Heart right ventricle (tissue), 16 donors: ENCODE data around the gene SLIT3. TPM values are rescaled to one million over a fixed set of nuclear protein-coding genes. Genes with fewer than 3 reads are reported as not detected.

Experiments
- ATAC-seq, 8 donors: fragments of 200-7000 bp; cut with Tn5 transposase; one replicate each; pipeline ENCODE4 v1.9.1; 2020; ENCODE audit warnings: mild to moderate bottlenecking in 8 of 8, moderate library complexity in 8 of 8, moderate number of reproducible peaks in 1 of 8
- DNase-seq, 2 donors: peaks; one replicate each; pipeline ENCODE4 v3.0.0-alpha.2; 2020
- H3K27ac ChIP-seq, 10 donors: fragments of 200-600 bp; sonication (generic) in 2 of 10; one replicate each; pipeline versions ENCODE4 v1.5.0 to v1.8.0; 2020 to 2022; ENCODE audit warnings: mild to moderate bottlenecking in 3 of 10
- H3K27me3 ChIP-seq, 7 donors: fragments of 200-600 bp; one replicate each; pipeline ENCODE4 v1.8.0; 2021 to 2022; ENCODE audit warnings: mild to moderate bottlenecking in 2 of 7
- H3K36me3 ChIP-seq, 9 donors: fragments of 200-600 bp; sonication (generic) in 1 of 9; one replicate each; pipeline versions ENCODE4 v1.5.0 to v1.8.0; 2020 to 2022; ENCODE audit warnings: mild to moderate bottlenecking in 2 of 9
- H3K4me1 ChIP-seq, 9 donors: fragments of 200-600 bp; sonication (generic) in 1 of 9; one replicate each; pipeline versions ENCODE4 v1.5.0 to v1.8.0; 2020 to 2022; ENCODE audit warnings: mild to moderate bottlenecking in 4 of 9
- H3K4me3 ChIP-seq, 10 donors: fragments of 200-600 bp; sonication (generic) in 2 of 10; one replicate each; pipeline versions ENCODE4 v1.5.0 to v1.8.0; 2020 to 2022; ENCODE audit warnings: mild to moderate bottlenecking in 7 of 10, moderate library complexity in 2 of 10
- H3K9me3 ChIP-seq, 11 donors: fragments of 200-600 bp in 10 of 11; sonication (generic) in 2 of 11; one replicate each; pipeline versions ENCODE4 v1.5.0 to v1.8.0; 2013 to 2022; ENCODE audit warnings: mild to moderate bottlenecking in 2 of 11, control low read depth in 1 of 11, moderate library complexity in 1 of 11
- WGBS, 2 donors: extraction: QIAGEN DNeasy Blood & Tissue Kit; methylation state at CpG; one replicate each; pipeline ENCODE4 v1.1.7; 2013; ENCODE audit warnings: inconsistent platforms in 1 of 2; 5-methylcytosine and 5-hydroxymethylcytosine counted together
- intact Hi-C, 10 donors: fragments of 100-400 bp; cut with DNase I; formaldehyde crosslinking; loops; one replicate each; pipeline versions ENCODE4 v1.11.1 to v1.14.2; 2022
- polyA plus RNA-seq, 2 donors: library from polyadenylated mRNA; stranded (reverse); fragments of 200-250 nt; gene quantifications; one replicate each; pipeline ENCODE4 v1.2.3, GENCODE V29; 2013
- total RNA-seq, 10 donors: library from RNA; stranded (reverse); fragmentation: NEBNext Ultra II Directional in 3 of 10; extraction: Animal tissue kit (Norgen Biotek cat#: 25700) in 3 of 10; gene quantifications; one replicate each; pipeline versions ENCODE4 v1.2.1 to v1.2.4, GENCODE V29; 2021 to 2023
- TF ChIP-seq, protein P1 (sequence below), 9 donors: fragments of 200-600 bp; sonication (generic) in 2 of 9; IDR thresholded peaks; one replicate each; pipeline versions ENCODE4 v1.5.0 to v1.8.0; 2021 to 2022; ENCODE audit warnings: antibody characterized with exemption in 9 of 9, mild to moderate bottlenecking in 5 of 9, moderate library complexity in 1 of 9
- donor health status: Arrhythmogenic right ventricular cardiomyopathy.
- donor health status: ischemic (EF 13 %, LVEDD 7.1; RV severe dilation, severe dysfunction).
- donor health status: healthy with polysubstance abuse.
- donor health status: DM: no; HTN: yes; CAD: no.
- donor health status: DM: no; HTN: no; CAD: no.
- donor health status: ischemic (EF 25% LVEDD 6.9; RV normal size, moderate dysfunction).
- donor health status: ischemic (EF 25% LVEDD 5.7; RV mildly dilated, moderate dysfunction).
- donor health status: healthy.
- donor health status: DM: yes; HTN: yes; CAD: no.
- donor health status: Ischemic cardiomyopathy.
- donor health status: ischemic (EF 35%, LVEDD 5.7; RV mildly dilated, moderate dysfunction).
- donor health status: nonischemic (EF 11% LVEDD 7.7; RV severe dilation, severe dysfunction).
- donor health status: DM: yes; HTN: yes; CAD: no.
- donor health status: PGD.
- donor health status: ischemic (EF 29% LVEDD 5.4; RV normal size, mild dysfunction).
- donor health status: nonischemic (EF 23%, LVEDD 6.1; RV moderate dilation, normal function).

SLIT3 gene
- total and polyA plus RNA-seq, 12 donors = 2.0 to 29.2 (median 12.1) TPM

DNA sequence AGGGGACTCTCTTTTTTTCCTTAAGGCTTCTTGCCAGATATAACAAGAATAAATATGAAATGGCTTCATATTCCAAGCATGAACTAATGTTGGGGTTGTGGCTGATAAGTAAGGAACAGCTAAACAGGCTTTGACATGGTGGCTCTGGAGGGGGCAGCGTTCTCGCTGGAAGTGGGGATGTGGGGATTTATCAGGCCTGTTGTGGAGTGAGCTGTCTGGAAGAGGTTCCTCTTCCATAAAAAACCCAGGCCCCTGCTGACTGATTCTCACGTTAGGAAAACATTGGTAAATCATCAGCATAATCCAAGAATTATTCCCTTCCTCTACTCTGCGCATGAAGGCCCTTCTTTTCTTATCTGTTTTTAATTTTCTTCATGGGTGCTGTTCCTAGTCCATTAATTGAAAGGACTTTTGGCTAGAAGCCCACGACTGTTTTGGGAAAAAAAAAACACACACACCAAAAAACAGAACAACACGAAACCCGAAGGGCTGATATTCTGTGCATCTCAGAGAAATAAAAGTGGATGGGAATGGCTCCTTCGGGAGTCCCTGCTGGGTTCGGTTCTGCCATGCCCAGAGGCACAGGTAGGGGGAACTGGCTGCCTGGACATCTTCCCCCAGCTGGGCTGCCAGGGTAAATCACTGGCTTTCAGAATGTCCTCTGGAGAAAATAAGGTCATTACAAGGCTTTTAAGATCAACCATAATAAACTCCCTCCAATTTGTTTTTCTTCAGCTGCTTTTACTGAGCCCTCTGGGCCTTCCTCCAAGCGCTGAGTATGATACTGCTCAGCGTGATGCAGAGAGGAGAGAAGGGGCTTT, 297.0 kb downstream of the SLIT3 start:
- 59 to 67% methylated on average over 11 of the region's 11 CpGs for WGBS, 2 donors
- no peak for DNase-seq
- H3K36me3 ChIP-seq = no peaks in the 10 kb centered on the region
- no peaks in the 10 kb centered on the region for H3K9me3 ChIP-seq
- peaks cover 0 to 18% (median 5%) of the 10 kb centered on the region in 9 donors for H3K4me1 ChIP-seq
- peaks cover 0 to 9% (median 0%) of the 10 kb centered on the region in 7 donors for H3K27me3 ChIP-seq
- TF ChIP-seq, protein P1, sequence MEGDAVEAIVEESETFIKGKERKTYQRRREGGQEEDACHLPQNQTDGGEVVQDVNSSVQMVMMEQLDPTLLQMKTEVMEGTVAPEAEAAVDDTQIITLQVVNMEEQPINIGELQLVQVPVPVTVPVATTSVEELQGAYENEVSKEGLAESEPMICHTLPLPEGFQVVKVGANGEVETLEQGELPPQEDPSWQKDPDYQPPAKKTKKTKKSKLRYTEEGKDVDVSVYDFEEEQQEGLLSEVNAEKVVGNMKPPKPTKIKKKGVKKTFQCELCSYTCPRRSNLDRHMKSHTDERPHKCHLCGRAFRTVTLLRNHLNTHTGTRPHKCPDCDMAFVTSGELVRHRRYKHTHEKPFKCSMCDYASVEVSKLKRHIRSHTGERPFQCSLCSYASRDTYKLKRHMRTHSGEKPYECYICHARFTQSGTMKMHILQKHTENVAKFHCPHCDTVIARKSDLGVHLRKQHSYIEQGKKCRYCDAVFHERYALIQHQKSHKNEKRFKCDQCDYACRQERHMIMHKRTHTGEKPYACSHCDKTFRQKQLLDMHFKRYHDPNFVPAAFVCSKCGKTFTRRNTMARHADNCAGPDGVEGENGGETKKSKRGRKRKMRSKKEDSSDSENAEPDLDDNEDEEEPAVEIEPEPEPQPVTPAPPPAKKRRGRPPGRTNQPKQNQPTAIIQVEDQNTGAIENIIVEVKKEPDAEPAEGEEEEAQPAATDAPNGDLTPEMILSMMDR (IDR thresholded peaks at IDR 0.05) = peak in 6 of 9 donors; percentile 26 to 36 (median 32)
- peak in 6 of 8 donors; percentile 33 to 55 (median 42) for ATAC-seq
- H3K27ac ChIP-seq = peak overlapping the region in 5 of 10 donors; percentile 4 to 53 (median 32)
- no peak overlapping the region for H3K4me3 ChIP-seq
- intact Hi-C loops = loop anchor here in 1 of 10 donors (5.0 kb wide), 1 partner anchor 298 kb away; the partner anchor contains the start of gene SLIT3

DNA sequence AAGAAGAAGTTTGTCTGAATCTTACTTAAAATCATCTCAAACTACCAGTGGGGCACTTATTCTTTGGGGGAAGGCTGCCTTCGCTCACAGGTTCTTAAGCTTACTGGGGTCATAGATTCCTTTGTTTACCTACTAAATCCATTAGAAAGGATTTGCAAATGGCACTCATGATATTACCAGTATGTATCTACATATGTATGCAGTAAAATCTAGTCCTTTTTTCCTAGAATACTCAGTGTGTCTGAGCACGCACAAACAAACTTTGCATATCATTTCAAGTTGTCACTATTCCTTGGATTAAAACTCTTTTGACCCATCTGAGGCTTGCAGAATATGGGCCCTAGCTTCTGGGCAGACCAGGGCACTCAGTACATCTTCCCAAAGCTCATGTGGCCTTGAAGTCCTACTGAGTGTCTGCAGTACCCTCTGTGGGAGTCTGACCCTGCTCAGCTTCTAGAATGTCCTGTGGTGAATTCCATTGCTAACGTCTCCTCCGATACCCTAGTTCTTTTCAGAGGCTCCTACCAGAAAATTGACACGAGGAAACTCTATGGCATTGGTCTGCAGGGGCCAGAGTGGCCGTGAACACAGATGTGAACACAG, 297.9 kb downstream of the SLIT3 start:
- intact Hi-C loops = loop anchor here in 1 of 10 donors (5.0 kb wide), 1 partner anchor 299 kb away; the partner anchor contains the start of gene SLIT3
- Histone ChIP-seq H3K36me3 (no peaks in the 10 kb centered on the region), H3K4me1 (peaks cover 0 to 16% (median 5%) of the 10 kb centered on the region in 9 donors), H3K9me3 (no peaks in the 10 kb centered on the region), H3K27me3 (peaks cover 0 to 9% (median 0%) of the 10 kb centered on the region in 7 donors), H3K4me3 (no peak overlapping the region), H3K27ac (peak overlapping the region in 3 of 10 donors; percentile 25 to 53 (median 45))
- ATAC-seq (no peak), DNase-seq (no peak)
- 82% methylated on average over 6 of the region's 6 CpGs for WGBS, 2 donors
- TF ChIP-seq, protein P1 (IDR thresholded peaks at IDR 0.05) = no peak

DNA sequence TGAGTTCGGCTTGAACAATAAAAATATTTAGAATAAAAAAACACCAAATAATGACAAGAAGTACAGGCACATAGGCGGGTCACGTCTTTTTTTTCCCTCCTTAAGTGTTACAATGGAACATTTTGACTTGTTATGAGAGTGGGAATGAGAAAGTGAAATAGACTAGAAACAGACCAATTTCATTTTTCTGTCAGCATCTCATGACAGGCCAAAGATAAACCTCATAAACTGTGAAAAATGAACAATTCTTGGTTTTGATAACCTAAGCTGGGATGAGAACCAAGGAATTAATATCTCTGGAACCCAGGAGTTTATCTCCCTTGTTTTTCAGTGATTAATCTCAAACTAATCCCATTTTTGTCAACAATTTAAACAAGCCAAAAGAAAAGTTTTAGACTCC, 299.5 kb downstream of the SLIT3 start:
- ATAC-seq (no peak), DNase-seq (no peak)
- Histone ChIP-seq H3K4me3 (no peak overlapping the region), H3K36me3 (no peaks in the 10 kb centered on the region), H3K27me3 (peaks cover 0 to 9% (median 0%) of the 10 kb centered on the region in 7 donors), H3K9me3 (no peaks in the 10 kb centered on the region), H3K27ac (no peak overlapping the region), H3K4me1 (peaks cover 0 to 16% (median 5%) of the 10 kb centered on the region in 9 donors)
- TF ChIP-seq, protein P1 (IDR thresholded peaks at IDR 0.05) = no peak
- intact Hi-C loops = loop anchor here in 1 of 10 donors (5.0 kb wide), 1 partner anchor 301 kb away; the partner anchor contains the start of gene SLIT3
- 69 to 78% methylated on average over 3 of the region's 3 CpGs for WGBS, 2 donors

DNA sequence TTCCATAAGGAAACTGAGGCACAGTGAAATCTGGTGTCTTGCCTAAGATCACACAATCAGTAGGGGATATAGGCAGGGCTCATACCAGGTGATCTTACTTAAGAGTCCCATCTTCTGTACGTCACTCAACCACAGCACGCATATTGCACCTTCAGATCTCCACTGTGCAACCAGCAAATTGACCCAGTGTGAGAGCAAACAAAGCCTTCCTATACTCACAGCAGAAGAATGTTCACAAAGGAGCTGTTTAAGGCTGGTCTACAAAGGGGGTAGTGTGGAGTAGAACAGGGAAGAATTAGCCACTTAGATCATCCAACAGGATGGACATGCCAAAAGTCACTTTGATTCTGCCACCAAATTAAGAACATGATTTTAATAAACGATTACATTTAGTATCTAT, 305.9 kb downstream of the SLIT3 start:
- 88 to 90% methylated on average over 3 of the region's 3 CpGs for WGBS, 2 donors
- no peak for ATAC-seq
- TF ChIP-seq, protein P1 (IDR thresholded peaks at IDR 0.05) = no peak
- Histone ChIP-seq H3K4me3 (no peak overlapping the region), H3K27me3 (peaks cover 0 to 10% (median 0%) of the 10 kb centered on the region in 7 donors), H3K36me3 (no peaks in the 10 kb centered on the region), H3K9me3 (no peaks in the 10 kb centered on the region), H3K4me1 (peaks cover 0 to 6% (median 0%) of the 10 kb centered on the region in 9 donors), H3K27ac (no peak overlapping the region)
- intact Hi-C loops = loop anchor here in 2 of 10 donors (10.0 kb wide), 3 partner anchors 310 to 580 kb away; partner anchors contain the start of gene SLIT3 (in 1 of the 2)
- no peak for DNase-seq
